Keratinocyte (primary cell): ENCODE measurements around the gene VAMP5. TPM values are rescaled to one million over a fixed set of nuclear protein-coding genes. Genes with fewer than 3 reads are reported as not detected.

Source experiments
- DNase-seq: peaks from one replicate; pipeline ENCODE4 v3.0.0-alpha.2; 2011; ENCODE audit warnings: low read depth, missing footprints, low spot score
- FAIRE-seq: peaks from 2 replicates; lab custom pipeline; 2011; peaks lifted over from hg19 to GRCh38; lab: Jason Lieb, UNC
- H2AFZ ChIP-seq: 2 replicates; pipeline ENCODE4 v1.6.0; 2012; ENCODE audit warnings: low read length, control low read depth, inconsistent platforms; ENCODE audit not compliant: control insufficient read depth
- H3K27ac ChIP-seq: 2 replicates; pipeline ENCODE4 v1.5.1; 2011; ENCODE audit warnings: low read length; ENCODE audit not compliant: control insufficient read depth, insufficient read depth
- H3K27me3 ChIP-seq: 3 replicates; pipeline ENCODE4 v1.6.0; 2011; ENCODE audit warnings: low read length; ENCODE audit not compliant: control insufficient read depth, insufficient read depth; ENCODE audit errors: extremely low read depth
- H3K36me3 ChIP-seq, 2 experiments: 2 replicates in 1 of 2; 3 replicates in 1 of 2; pipeline ENCODE4 v1.5.1; 2011; ENCODE audit warnings: low read length in 2 of 2, mild to moderate bottlenecking in 1 of 2; ENCODE audit not compliant: control insufficient read depth in 2 of 2, insufficient read depth in 2 of 2; ENCODE audit errors: extremely low read depth in 1 of 2
- H3K4me1 ChIP-seq: 3 replicates; pipeline ENCODE4 v1.5.1; 2011; ENCODE audit warnings: low read length; ENCODE audit not compliant: control insufficient read depth, insufficient read depth; ENCODE audit errors: extremely low read depth
- H3K4me2 ChIP-seq: 3 replicates; pipeline ENCODE4 v1.6.0; 2011; ENCODE audit warnings: low read depth, low read length; ENCODE audit not compliant: control insufficient read depth, insufficient read depth; ENCODE audit errors: extremely low read depth
- H3K4me3 ChIP-seq, 3 experiments: fragments of 200-600 bp in 1 of 3; sonication (generic) in 1 of 3; 2 replicates in 2 of 3; 3 replicates in 1 of 3; pipeline ENCODE4 v1.5.1; 2011 to 2016; ENCODE audit warnings: low read length in 3 of 3, mild to moderate bottlenecking in 3 of 3, control low read depth in 2 of 3, inconsistent platforms in 1 of 3, low read depth in 1 of 3, mixed read lengths in 1 of 3, mixed run types in 1 of 3, moderate library complexity in 1 of 3; ENCODE audit not compliant: control insufficient read depth in 2 of 3, insufficient read depth in 2 of 3; ENCODE audit errors: extremely low read depth in 1 of 3
- H3K79me2 ChIP-seq: 2 replicates; pipeline ENCODE4 v1.6.0; 2012; ENCODE audit warnings: low read length; ENCODE audit not compliant: control insufficient read depth, insufficient read depth
- H3K9ac ChIP-seq: 3 replicates; pipeline ENCODE4 v1.6.0; 2011; ENCODE audit warnings: low read length; ENCODE audit not compliant: control insufficient read depth, insufficient read depth; ENCODE audit errors: extremely low read depth
- H3K9me1 ChIP-seq: 3 replicates; pipeline ENCODE4 v1.6.0; 2011; ENCODE audit warnings: low read length; ENCODE audit not compliant: control insufficient read depth, insufficient read depth; ENCODE audit errors: extremely low read depth
- H3K9me3 ChIP-seq: 2 replicates; pipeline ENCODE4 v1.5.1; 2012; ENCODE audit warnings: low read depth, low read length; ENCODE audit not compliant: control insufficient read depth
- H4K20me1 ChIP-seq: 3 replicates; pipeline ENCODE4 v1.6.0; 2011; ENCODE audit warnings: low read length; ENCODE audit not compliant: control insufficient read depth, insufficient read depth; ENCODE audit errors: extremely low read depth
- EZH2 ChIP-seq: IDR thresholded peaks from one replicate; pipeline ENCODE4 v1.6.1; 2012; ENCODE audit warnings: inconsistent platforms, mild to moderate bottlenecking, low read length, moderate library complexity
- dilution Hi-C: fragments of 300-500 bp; cut with MboI; formaldehyde crosslinking; loops from one replicate; pipeline ENCODE4 v1.7.0; 2020; ENCODE audit warnings: low sequenced_read_pairs; ENCODE audit not compliant: extremely low pct_ligation_motif_present
- polyA plus RNA-seq, 5 experiments: library from polyadenylated mRNA; depleted of rRNA in 3 of 5; stranded (reverse) in 3 of 5; stranded (forward) in 1 of 5; unstranded in 1 of 5; fragments of >200 nt; gene quantifications; 1 replicate in 1 of 5; 2 replicates in 3 of 5; 3 replicates in 1 of 5; pipeline versions ENCODE4 v1.2.1 to v1.2.3, GENCODE V29; 2011 to 2012; ENCODE audit warnings: missing spikeins in 2 of 5, low read depth in 1 of 5, low replicate concordance in 1 of 5
- TF ChIP-seq, protein P1 (sequence below), 3 experiments: IDR thresholded peaks in 1 of 3; conservative IDR thresholded peaks in 1 of 3; optimal IDR thresholded peaks in 1 of 3; 2 replicates in 2 of 3; 3 replicates in 1 of 3; pipeline versions ENCODE3 to v1.5.1; 2011; ENCODE audit warnings: low read length in 3 of 3, mild to moderate bottlenecking in 3 of 3, moderate library complexity in 2 of 3, control low read depth in 1 of 3, inconsistent platforms in 1 of 3; ENCODE audit not compliant: insufficient read depth in 2 of 3; ENCODE audit errors: extremely low read depth in 1 of 3

The VAMP5 gene
- polyA plus RNA-seq, 1 donor (not counting 4 experiments of a cell fraction or from before 2014, with no cell fraction given), result 11.0 TPM

DNA sequence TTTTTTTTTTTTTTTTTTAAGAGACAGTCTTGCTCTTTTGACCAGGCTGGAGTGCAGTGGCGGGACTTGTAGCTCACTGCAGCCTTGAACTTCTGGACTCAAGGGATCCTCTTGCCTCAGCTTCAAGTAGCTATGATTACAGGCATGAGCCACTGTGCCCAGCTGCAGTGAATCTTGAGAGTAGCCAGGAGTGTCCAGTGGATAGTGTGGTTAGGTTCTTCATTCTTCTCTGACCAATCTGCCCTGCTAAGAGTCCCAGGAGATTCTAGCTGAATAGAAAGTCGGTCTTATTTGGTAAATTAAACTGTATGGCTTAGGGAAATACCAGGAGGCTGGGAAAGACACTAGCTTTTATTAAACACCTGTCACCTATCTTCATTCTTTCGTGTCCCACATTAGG lies 47.1 kb downstream of the VAMP5 start:
- H3K36me3 ChIP-seq, result peaks cover 21 to 38% of the 10 kb centered on the region in 2 experiments
- no peaks in the 10 kb centered on the region for H3K27me3 ChIP-seq
- H3K79me2 ChIP-seq, result peaks cover 4% of the 10 kb centered on the region
- H2AFZ ChIP-seq, result no peak overlapping the region
- TF ChIP-seq, protein P1, sequence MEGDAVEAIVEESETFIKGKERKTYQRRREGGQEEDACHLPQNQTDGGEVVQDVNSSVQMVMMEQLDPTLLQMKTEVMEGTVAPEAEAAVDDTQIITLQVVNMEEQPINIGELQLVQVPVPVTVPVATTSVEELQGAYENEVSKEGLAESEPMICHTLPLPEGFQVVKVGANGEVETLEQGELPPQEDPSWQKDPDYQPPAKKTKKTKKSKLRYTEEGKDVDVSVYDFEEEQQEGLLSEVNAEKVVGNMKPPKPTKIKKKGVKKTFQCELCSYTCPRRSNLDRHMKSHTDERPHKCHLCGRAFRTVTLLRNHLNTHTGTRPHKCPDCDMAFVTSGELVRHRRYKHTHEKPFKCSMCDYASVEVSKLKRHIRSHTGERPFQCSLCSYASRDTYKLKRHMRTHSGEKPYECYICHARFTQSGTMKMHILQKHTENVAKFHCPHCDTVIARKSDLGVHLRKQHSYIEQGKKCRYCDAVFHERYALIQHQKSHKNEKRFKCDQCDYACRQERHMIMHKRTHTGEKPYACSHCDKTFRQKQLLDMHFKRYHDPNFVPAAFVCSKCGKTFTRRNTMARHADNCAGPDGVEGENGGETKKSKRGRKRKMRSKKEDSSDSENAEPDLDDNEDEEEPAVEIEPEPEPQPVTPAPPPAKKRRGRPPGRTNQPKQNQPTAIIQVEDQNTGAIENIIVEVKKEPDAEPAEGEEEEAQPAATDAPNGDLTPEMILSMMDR (optimal IDR thresholded peaks at IDR 0.05 in 1 of 3, IDR thresholded peaks at IDR 0.05 in 1 of 3, conservative IDR thresholded peaks at IDR 0.05 in 1 of 3; ENCODE audit: extremely low read depth in 1 of 3, insufficient read depth in 2 of 3, low read length in 3 of 3), result no peak
- TF ChIP-seq EZH2, result no peak
- no peak for FAIRE-seq
- no peaks in the 10 kb centered on the region for H4K20me1 ChIP-seq
- H3K4me2 ChIP-seq, result no peak overlapping the region
- DNase-seq, result no peak
- no peak overlapping the region for H3K27ac ChIP-seq
- dilution Hi-C loops, result no loop called here
- no peaks in the 10 kb centered on the region for H3K9me3 ChIP-seq
- H3K4me1 ChIP-seq, result no peaks in the 10 kb centered on the region
- no peak overlapping the region for H3K9ac ChIP-seq
- no peaks in the 10 kb centered on the region for H3K9me1 ChIP-seq
- no peak overlapping the region for H3K4me3 ChIP-seq

- FAIRE-seq (no peak), DNase-seq (no peak)
- dilution Hi-C loops, result no loop called here
- Histone ChIP-seq H3K4me2 (no peak overlapping the region), H2AFZ (no peak overlapping the region), H3K79me2 (peaks cover 4% of the 10 kb centered on the region), H3K9me1 (no peaks in the 10 kb centered on the region), H3K4me1 (no peaks in the 10 kb centered on the region), H3K9ac (no peak overlapping the region), H3K4me3 (no peak overlapping the region), H3K9me3 (no peaks in the 10 kb centered on the region), H4K20me1 (no peaks in the 10 kb centered on the region), H3K27ac (no peak overlapping the region), H3K36me3 (peaks cover 21 to 52% of the 10 kb centered on the region in 2 experiments), H3K27me3 (no peaks in the 10 kb centered on the region)
- no peak for TF ChIP-seq EZH2
- TF ChIP-seq, protein P1 (optimal IDR thresholded peaks at IDR 0.05 in 1 of 3, IDR thresholded peaks at IDR 0.05 in 1 of 3, conservative IDR thresholded peaks at IDR 0.05 in 1 of 3; ENCODE audit: extremely low read depth in 1 of 3, insufficient read depth in 2 of 3, low read length in 3 of 3), result no peak
Observed at GRCh38 chr2:85635011-85635410, 50.8 kb downstream of the VAMP5 start.
